WTC11 (cell line): ENCODE results near the gene CPB2. TPM values are rescaled to one million over a fixed set of nuclear protein-coding genes. Genes with fewer than 3 reads are reported as not detected.

Experiments used
- ATAC-seq: fragments of 200-7000 bp; cut with Tn5 transposase; 2 replicates; pipeline ENCODE4 v1.10.0; 2021; ENCODE audit warnings: mild to moderate bottlenecking, moderate library complexity
- CTCF ChIA-PET: fragments of 300-600 bp; sonication (Branson Sonifier 250); formaldehyde crosslinking; loops from one replicate; lab custom pipeline; 2021; ENCODE audit warnings: antibody characterized with exemption; lab: Charles Lee
- POLR2A ChIA-PET: fragments of 350-600 bp; sonication (Branson Sonifier 250); formaldehyde crosslinking; loops from one replicate; lab custom pipeline; 2021; ENCODE audit warnings: antibody characterized with exemption; lab: Charles Lee
- DNase-seq: peaks from one replicate; pipeline ENCODE4 v3.0.0; 2021; ENCODE audit warnings: low spot score
- H3K27ac Mint-ChIP-seq: 2 replicates; pipeline ENCODE4 v1.8.0; 2021; ENCODE audit warnings: mixed read lengths
- H3K27me3 Mint-ChIP-seq: 2 replicates; pipeline ENCODE4 v1.8.0; 2021; ENCODE audit warnings: low read depth, mild to moderate bottlenecking, moderate library complexity, mixed read lengths
- H3K36me3 Mint-ChIP-seq: 2 replicates; pipeline ENCODE4 v1.8.0; 2021; ENCODE audit warnings: mixed read lengths
- H3K4me1 Mint-ChIP-seq: 2 replicates; pipeline ENCODE4 v1.8.0; 2022; ENCODE audit warnings: mixed read lengths
- H3K4me3 Mint-ChIP-seq: 2 replicates; pipeline ENCODE4 v1.8.0; 2021; ENCODE audit warnings: mild to moderate bottlenecking, moderate library complexity, mixed read lengths
- H3K9me3 Mint-ChIP-seq: 2 replicates; pipeline ENCODE4 v1.8.0; 2021; ENCODE audit warnings: mixed read lengths
- FOXK1 ChIP-seq: sonication (generic); formaldehyde crosslinking; IDR thresholded peaks from 2 replicates; pipeline ENCODE4 v1.8.0; 2022; ENCODE audit warnings: mild to moderate bottlenecking, moderate library complexity, missing genetic modification reagents
- GABPB1 ChIP-seq: sonication (generic); formaldehyde crosslinking; IDR thresholded peaks from 2 replicates; pipeline ENCODE4 v1.8.1; 2023; ENCODE audit warnings: mild to moderate bottlenecking, missing genetic modification reagents
- HMGA2 ChIP-seq: fragments of 250-450 bp; sonication (Bioruptor Pico); IDR thresholded peaks from 2 replicates; pipeline ENCODE4 v1.4.0; 2021; ENCODE audit warnings: mild to moderate bottlenecking, moderate library complexity
- JUN ChIP-seq: sonication (generic); formaldehyde crosslinking; IDR thresholded peaks from 2 replicates; pipeline ENCODE4 v1.8.0; 2023; ENCODE audit warnings: mild to moderate bottlenecking, missing genetic modification reagents
- MXD4 ChIP-seq: fragments of 250-450 bp; sonication (Bioruptor Pico); IDR thresholded peaks from 2 replicates; pipeline ENCODE4 v1.8.0; 2021; ENCODE audit warnings: mild to moderate bottlenecking, moderate library complexity, borderline replicate concordance
- MYBL2 ChIP-seq: sonication (generic); formaldehyde crosslinking; IDR thresholded peaks from 2 replicates; pipeline ENCODE4 v1.8.1; 2023; ENCODE audit warnings: mild to moderate bottlenecking, moderate library complexity, missing genetic modification reagents
- NR1H2 ChIP-seq: sonication (generic); formaldehyde crosslinking; IDR thresholded peaks from 2 replicates; pipeline ENCODE4 v1.9.0; 2021; ENCODE audit warnings: mild to moderate bottlenecking, moderate library complexity, missing genetic modification reagents
- OVOL2 ChIP-seq: fragments of 250-450 bp; sonication (Bioruptor Pico); IDR thresholded peaks from 2 replicates; pipeline ENCODE4 v1.9.0; 2021; ENCODE audit warnings: mild to moderate bottlenecking, borderline replicate concordance
- RORB ChIP-seq: fragments of 250-450 bp; sonication (Bioruptor Pico); IDR thresholded peaks from 2 replicates; pipeline ENCODE4 v1.9.0; 2021; ENCODE audit warnings: mild to moderate bottlenecking
- TP53 ChIP-seq: sonication (generic); formaldehyde crosslinking; IDR thresholded peaks from 2 replicates; pipeline ENCODE4 v1.8.1; 2023; ENCODE audit warnings: mild to moderate bottlenecking, missing genetic modification reagents
- ZNF232 ChIP-seq: sonication (generic); formaldehyde crosslinking; IDR thresholded peaks from 2 replicates; pipeline ENCODE4 v1.8.0; 2022; ENCODE audit warnings: mild to moderate bottlenecking, missing genetic modification reagents
- total RNA-seq: library from RNA; stranded (reverse); gene quantifications from 3 replicates; pipeline ENCODE4 v1.2.3, GENCODE V29; 2021
- TF ChIP-seq, protein P1 (sequence below): fragments of 250-450 bp; sonication (Bioruptor Pico); IDR thresholded peaks from 2 replicates; pipeline ENCODE4 v1.9.0; 2021; ENCODE audit warnings: mild to moderate bottlenecking, borderline replicate concordance
- TF ChIP-seq, protein P2 (sequence below): sonication (generic); formaldehyde crosslinking; IDR thresholded peaks from 2 replicates; pipeline ENCODE4 v1.8.1; 2022; ENCODE audit warnings: low read depth, mild to moderate bottlenecking, moderate library complexity, missing genetic modification reagents, borderline replicate concordance
- TF ChIP-seq, protein P3 (sequence below): sonication (generic); formaldehyde crosslinking; IDR thresholded peaks from 2 replicates; pipeline ENCODE4 v1.8.1; 2022; ENCODE audit warnings: missing genetic modification reagents, borderline replicate concordance
- TF ChIP-seq, protein P4 (sequence below): sonication (generic); formaldehyde crosslinking; IDR thresholded peaks from 2 replicates; pipeline ENCODE4 v1.8.1; 2023; ENCODE audit warnings: mild to moderate bottlenecking, missing genetic modification reagents, moderate library complexity
- TF ChIP-seq, protein P5 (sequence below): sonication (generic); formaldehyde crosslinking; IDR thresholded peaks from 2 replicates; pipeline ENCODE4 v1.8.0; 2022; ENCODE audit warnings: mild to moderate bottlenecking, missing genetic modification reagents
- TF ChIP-seq, protein P6 (sequence below): fragments of 200-600 bp; IDR thresholded peaks from 2 replicates; pipeline ENCODE4 v1.8.0; 2022; ENCODE audit warnings: antibody characterized with exemption
- TF ChIP-seq, protein P7 (sequence below): sonication (generic); formaldehyde crosslinking; IDR thresholded peaks from 2 replicates; pipeline ENCODE4 v1.8.1; 2022; ENCODE audit warnings: low read depth, missing genetic modification reagents, borderline replicate concordance

Gene CPB2
- total RNA-seq, 1 experiment from 2014 or later, result 0.33 TPM

DNA sequence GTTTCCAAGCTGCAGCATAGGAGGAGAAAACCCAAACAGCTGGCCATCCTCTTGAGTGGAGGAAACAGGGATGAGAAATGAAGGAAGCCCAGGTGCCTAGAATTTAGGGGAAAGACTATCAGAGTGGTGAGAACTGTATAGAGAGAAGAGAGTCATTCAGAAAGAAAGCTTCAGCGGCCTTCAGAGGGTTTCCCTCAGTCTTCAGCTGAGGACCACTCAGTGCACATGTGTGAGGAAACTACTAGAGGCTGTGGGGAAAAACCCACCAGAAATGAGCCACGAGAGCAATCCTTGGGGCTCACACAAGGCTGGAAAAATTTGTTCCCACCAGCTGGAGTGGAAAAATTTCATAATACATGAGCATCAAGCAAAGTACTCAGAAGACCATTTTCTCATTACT is 35.2 kb upstream of the CPB2 start:
- POLR2A ChIA-PET, result no interaction called here
- peaks cover 15% of the 10 kb centered on the region for H3K27me3 Mint-ChIP-seq
- H3K4me3 Mint-ChIP-seq, result no peak overlapping the region
- no peaks in the 10 kb centered on the region for H3K9me3 Mint-ChIP-seq
- no peak for DNase-seq
- no peak overlapping the region for H3K27ac Mint-ChIP-seq
- CTCF ChIA-PET, result interaction anchor here (1.1 kb wide), 1 partner anchor 14 kb away, joined by 4 read pairs; no protein-coding TSS in a partner anchor
- H3K4me1 Mint-ChIP-seq, result peaks cover 43% of the 10 kb centered on the region
- ATAC-seq, result no peak
- no peaks in the 10 kb centered on the region for H3K36me3 Mint-ChIP-seq
- TF ChIP-seq HMGA2 (CRISPR knock-in tag), result no peak
- TF ChIP-seq GABPB1 (CRISPR knock-in tag), result no peak
- TF ChIP-seq, protein P1, sequence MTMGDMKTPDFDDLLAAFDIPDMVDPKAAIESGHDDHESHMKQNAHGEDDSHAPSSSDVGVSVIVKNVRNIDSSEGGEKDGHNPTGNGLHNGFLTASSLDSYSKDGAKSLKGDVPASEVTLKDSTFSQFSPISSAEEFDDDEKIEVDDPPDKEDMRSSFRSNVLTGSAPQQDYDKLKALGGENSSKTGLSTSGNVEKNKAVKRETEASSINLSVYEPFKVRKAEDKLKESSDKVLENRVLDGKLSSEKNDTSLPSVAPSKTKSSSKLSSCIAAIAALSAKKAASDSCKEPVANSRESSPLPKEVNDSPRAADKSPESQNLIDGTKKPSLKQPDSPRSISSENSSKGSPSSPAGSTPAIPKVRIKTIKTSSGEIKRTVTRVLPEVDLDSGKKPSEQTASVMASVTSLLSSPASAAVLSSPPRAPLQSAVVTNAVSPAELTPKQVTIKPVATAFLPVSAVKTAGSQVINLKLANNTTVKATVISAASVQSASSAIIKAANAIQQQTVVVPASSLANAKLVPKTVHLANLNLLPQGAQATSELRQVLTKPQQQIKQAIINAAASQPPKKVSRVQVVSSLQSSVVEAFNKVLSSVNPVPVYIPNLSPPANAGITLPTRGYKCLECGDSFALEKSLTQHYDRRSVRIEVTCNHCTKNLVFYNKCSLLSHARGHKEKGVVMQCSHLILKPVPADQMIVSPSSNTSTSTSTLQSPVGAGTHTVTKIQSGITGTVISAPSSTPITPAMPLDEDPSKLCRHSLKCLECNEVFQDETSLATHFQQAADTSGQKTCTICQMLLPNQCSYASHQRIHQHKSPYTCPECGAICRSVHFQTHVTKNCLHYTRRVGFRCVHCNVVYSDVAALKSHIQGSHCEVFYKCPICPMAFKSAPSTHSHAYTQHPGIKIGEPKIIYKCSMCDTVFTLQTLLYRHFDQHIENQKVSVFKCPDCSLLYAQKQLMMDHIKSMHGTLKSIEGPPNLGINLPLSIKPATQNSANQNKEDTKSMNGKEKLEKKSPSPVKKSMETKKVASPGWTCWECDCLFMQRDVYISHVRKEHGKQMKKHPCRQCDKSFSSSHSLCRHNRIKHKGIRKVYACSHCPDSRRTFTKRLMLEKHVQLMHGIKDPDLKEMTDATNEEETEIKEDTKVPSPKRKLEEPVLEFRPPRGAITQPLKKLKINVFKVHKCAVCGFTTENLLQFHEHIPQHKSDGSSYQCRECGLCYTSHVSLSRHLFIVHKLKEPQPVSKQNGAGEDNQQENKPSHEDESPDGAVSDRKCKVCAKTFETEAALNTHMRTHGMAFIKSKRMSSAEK, result no peak
- TF ChIP-seq, protein P2, sequence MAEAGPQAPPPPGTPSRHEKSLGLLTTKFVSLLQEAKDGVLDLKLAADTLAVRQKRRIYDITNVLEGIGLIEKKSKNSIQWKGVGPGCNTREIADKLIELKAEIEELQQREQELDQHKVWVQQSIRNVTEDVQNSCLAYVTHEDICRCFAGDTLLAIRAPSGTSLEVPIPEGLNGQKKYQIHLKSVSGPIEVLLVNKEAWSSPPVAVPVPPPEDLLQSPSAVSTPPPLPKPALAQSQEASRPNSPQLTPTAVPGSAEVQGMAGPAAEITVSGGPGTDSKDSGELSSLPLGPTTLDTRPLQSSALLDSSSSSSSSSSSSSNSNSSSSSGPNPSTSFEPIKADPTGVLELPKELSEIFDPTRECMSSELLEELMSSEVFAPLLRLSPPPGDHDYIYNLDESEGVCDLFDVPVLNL, result no peak
- no peak for TF ChIP-seq TP53
- TF ChIP-seq NR1H2 (CRISPR knock-in tag), result no peak
- TF ChIP-seq, protein P3, sequence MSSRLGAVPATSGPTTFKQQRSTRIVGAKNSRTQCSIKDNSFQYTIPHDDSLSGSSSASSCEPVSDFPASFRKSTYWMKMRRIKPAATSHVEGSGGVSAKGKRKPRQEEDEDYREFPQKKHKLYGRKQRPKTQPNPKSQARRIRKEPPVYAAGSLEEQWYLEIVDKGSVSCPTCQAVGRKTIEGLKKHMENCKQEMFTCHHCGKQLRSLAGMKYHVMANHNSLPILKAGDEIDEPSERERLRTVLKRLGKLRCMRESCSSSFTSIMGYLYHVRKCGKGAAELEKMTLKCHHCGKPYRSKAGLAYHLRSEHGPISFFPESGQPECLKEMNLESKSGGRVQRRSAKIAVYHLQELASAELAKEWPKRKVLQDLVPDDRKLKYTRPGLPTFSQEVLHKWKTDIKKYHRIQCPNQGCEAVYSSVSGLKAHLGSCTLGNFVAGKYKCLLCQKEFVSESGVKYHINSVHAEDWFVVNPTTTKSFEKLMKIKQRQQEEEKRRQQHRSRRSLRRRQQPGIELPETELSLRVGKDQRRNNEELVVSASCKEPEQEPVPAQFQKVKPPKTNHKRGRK (CRISPR knock-in tag), result no peak
- no peak for TF ChIP-seq JUN
- TF ChIP-seq, protein P4, sequence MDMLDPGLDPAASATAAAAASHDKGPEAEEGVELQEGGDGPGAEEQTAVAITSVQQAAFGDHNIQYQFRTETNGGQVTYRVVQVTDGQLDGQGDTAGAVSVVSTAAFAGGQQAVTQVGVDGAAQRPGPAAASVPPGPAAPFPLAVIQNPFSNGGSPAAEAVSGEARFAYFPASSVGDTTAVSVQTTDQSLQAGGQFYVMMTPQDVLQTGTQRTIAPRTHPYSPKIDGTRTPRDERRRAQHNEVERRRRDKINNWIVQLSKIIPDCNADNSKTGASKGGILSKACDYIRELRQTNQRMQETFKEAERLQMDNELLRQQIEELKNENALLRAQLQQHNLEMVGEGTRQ (CRISPR knock-in tag), result no peak
- TF ChIP-seq, protein P5, sequence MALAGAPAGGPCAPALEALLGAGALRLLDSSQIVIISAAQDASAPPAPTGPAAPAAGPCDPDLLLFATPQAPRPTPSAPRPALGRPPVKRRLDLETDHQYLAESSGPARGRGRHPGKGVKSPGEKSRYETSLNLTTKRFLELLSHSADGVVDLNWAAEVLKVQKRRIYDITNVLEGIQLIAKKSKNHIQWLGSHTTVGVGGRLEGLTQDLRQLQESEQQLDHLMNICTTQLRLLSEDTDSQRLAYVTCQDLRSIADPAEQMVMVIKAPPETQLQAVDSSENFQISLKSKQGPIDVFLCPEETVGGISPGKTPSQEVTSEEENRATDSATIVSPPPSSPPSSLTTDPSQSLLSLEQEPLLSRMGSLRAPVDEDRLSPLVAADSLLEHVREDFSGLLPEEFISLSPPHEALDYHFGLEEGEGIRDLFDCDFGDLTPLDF (CRISPR knock-in tag), result no peak
- no peak for TF ChIP-seq FOXK1 (CRISPR knock-in tag)
- no peak for TF ChIP-seq MYBL2
- TF ChIP-seq OVOL2 (CRISPR knock-in tag), result no peak

DNA sequence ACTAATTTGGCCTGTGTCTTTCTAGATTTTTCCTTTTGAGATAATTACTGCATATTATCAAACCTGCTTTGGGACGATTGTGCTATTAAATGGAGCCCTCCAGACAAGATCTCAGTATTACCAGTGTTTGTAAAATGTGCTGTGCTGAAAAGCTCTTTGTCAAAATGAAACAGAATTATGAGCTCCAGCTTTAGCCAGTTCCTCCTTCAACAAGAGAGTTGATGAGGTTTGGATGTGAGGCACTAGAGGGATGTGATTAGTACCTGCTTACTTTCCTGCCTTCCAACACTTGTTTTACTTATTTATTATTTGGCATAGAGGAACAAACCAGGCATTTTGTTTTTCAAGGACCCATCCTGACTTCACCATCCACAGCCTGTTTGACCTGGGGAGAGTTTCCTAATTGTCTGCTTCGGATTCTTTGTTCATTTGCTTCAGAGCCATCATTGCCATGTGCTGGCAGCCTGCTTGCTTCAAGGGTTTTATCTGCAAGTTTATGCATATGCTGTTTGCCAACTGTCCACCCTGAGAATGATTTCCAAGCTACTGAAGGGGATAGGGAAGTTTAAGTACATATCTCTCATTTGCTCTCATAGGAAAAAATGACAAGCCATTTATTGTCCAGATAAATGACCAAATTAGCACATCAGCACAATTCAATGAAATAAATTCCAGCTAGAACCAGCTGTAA is 32.9 kb upstream of the CPB2 start:
- DNase-seq (no peak), ATAC-seq (no peak)
- Mint-ChIP-seq H3K36me3 (no peaks in the 10 kb centered on the region), H3K27ac (no peak overlapping the region), H3K27me3 (peaks cover 8% of the 10 kb centered on the region; the same call in 1 of the 2 replicates), H3K4me1 (peaks cover 39% of the 10 kb centered on the region), H3K9me3 (no peaks in the 10 kb centered on the region), H3K4me3 (no peak overlapping the region)
- ChIA-PET POLR2A (no interaction called here), CTCF (interaction anchor here (1.7 kb wide), 1 partner anchor 11 kb away, joined by 7 read pairs; no protein-coding TSS in a partner anchor)
- TF ChIP-seq, protein P6, sequence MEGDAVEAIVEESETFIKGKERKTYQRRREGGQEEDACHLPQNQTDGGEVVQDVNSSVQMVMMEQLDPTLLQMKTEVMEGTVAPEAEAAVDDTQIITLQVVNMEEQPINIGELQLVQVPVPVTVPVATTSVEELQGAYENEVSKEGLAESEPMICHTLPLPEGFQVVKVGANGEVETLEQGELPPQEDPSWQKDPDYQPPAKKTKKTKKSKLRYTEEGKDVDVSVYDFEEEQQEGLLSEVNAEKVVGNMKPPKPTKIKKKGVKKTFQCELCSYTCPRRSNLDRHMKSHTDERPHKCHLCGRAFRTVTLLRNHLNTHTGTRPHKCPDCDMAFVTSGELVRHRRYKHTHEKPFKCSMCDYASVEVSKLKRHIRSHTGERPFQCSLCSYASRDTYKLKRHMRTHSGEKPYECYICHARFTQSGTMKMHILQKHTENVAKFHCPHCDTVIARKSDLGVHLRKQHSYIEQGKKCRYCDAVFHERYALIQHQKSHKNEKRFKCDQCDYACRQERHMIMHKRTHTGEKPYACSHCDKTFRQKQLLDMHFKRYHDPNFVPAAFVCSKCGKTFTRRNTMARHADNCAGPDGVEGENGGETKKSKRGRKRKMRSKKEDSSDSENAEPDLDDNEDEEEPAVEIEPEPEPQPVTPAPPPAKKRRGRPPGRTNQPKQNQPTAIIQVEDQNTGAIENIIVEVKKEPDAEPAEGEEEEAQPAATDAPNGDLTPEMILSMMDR, result no peak
- TF ChIP-seq ZNF232 (CRISPR knock-in tag) (no peak), TP53 (no peak), RORB (CRISPR knock-in tag) (no peak), MXD4 (CRISPR knock-in tag) (no peak)
- TF ChIP-seq, protein P3 (CRISPR knock-in tag), result no peak
- TF ChIP-seq, protein P7, sequence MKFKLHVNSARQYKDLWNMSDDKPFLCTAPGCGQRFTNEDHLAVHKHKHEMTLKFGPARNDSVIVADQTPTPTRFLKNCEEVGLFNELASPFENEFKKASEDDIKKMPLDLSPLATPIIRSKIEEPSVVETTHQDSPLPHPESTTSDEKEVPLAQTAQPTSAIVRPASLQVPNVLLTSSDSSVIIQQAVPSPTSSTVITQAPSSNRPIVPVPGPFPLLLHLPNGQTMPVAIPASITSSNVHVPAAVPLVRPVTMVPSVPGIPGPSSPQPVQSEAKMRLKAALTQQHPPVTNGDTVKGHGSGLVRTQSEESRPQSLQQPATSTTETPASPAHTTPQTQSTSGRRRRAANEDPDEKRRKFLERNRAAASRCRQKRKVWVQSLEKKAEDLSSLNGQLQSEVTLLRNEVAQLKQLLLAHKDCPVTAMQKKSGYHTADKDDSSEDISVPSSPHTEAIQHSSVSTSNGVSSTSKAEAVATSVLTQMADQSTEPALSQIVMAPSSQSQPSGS, result no peak
